C4-2B (cell line): Measurements from ENCODE around the gene RFX7.

Experiments used
- ZFX ChIP-seq: fragments of 450-650 bp; IDR thresholded peaks from 2 replicates; pipeline ENCODE4 v1.6.1; 2017
- TF ChIP-seq, protein P1 (sequence below): fragments of 450-650 bp; conservative IDR thresholded peaks from 2 replicates; pipeline ENCODE4 v1.5.1; 2017; ENCODE audit warnings: mild to moderate bottlenecking

- TF ChIP-seq, protein P1, sequence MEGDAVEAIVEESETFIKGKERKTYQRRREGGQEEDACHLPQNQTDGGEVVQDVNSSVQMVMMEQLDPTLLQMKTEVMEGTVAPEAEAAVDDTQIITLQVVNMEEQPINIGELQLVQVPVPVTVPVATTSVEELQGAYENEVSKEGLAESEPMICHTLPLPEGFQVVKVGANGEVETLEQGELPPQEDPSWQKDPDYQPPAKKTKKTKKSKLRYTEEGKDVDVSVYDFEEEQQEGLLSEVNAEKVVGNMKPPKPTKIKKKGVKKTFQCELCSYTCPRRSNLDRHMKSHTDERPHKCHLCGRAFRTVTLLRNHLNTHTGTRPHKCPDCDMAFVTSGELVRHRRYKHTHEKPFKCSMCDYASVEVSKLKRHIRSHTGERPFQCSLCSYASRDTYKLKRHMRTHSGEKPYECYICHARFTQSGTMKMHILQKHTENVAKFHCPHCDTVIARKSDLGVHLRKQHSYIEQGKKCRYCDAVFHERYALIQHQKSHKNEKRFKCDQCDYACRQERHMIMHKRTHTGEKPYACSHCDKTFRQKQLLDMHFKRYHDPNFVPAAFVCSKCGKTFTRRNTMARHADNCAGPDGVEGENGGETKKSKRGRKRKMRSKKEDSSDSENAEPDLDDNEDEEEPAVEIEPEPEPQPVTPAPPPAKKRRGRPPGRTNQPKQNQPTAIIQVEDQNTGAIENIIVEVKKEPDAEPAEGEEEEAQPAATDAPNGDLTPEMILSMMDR = no peak
- TF ChIP-seq ZFX = no peak
Measured at GRCh38 chr15:56228352-56228751, 15.3 kb downstream of the RFX7 start.
